Fibroblast of peridontal ligament (primary cell): ENCODE measurements around the gene TRPM1.
A peak's percentile ranks its signal among the peaks of the same experiment; 100 is the strongest.

Source experiments
- DNase-seq: peaks from one replicate; pipeline ENCODE4 v3.0.0-alpha.2; 2010; ENCODE audit errors: extremely low read depth

TRPM1 gene

DNA sequence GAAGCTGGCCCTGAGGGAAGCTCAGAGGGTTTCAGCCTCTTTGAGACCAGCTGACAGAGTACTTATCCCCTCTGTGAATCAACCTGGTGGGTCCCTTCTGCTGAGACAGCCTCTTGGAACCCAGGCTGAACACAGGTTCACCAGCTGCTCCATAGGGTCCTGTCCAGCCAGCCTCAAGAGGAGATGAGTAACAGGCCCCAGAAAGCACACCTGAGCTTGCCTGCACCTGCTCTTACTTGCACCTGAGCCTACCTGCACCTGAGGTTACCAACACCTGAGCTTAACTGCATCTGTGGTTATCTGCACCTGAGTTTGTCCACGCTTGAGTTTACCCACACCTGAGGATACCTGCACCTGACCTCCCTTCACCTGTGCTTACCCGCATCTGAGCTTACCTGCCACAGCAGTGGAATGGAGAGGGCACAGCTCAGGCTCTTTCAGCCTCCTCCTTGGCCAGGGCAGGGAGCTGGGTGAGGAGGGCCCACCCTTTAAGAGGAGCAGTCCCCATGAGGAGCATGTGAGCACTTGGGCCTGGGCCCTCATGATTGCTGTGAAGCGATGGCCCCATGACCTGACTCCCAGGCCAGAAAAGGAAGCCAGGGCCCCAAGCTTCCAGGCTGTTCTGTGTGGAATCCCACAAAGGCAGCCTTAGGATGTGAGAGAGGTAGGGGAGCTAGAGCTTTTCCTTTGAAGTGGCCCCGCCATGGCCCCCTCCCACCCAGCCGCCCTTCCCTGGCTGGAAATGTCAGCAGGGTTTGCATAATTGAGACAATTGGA lies at the start of gene TRPM1:
Gene TRPM1, minus strand, starts transcription at position 464 of the 777 bp plus-strand sequence. CDS start 20,370 bp downstream, outside the sequence.
- DNase-seq: no peak

DNA sequence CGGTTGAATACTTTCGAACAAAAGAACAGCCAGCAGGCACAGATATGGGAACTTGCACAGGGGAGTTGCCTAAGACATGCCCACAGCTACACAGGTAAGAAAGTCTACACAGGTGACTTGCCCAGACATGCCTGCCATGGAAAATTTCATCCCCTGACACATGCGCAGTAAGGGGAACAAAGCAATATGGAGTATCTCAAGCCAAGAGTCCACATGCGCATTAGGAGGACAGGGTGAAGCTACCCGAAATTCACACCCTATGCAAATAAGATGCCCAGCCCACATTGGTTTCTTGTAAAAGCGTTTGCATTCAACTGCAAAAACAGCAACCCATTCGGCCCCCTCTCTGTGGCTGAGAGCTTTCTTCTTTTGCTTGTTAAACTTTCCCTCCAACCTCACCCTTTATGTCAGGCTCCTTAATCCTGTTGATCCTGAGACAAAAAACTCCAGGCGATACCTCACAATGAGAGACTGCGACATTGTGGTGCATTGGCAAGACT lies 49.3 kb upstream of the TRPM1 start:
- DNase-seq: no peak

DNA sequence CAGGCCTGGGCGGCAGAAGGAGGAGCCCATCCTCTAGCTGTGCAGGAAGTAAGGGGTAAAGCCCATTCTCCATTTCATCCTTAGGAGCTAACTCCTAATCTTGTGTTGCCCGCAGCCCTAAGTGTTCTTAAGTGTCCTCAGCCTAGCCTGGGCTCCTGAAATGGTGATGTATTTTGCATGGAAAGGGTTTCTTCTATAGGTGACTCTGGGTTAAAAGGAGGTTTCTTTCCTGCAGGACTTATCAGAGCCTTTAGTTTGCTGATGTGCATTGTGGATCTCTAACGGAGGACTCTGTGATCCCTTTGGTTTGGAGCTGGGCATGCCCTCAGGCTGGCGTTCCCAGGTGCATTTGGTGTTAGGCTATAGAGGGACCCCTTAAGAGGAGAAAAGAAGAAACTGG lies 48.5 kb upstream of the TRPM1 start:
- DNase-seq: no peak

DNA sequence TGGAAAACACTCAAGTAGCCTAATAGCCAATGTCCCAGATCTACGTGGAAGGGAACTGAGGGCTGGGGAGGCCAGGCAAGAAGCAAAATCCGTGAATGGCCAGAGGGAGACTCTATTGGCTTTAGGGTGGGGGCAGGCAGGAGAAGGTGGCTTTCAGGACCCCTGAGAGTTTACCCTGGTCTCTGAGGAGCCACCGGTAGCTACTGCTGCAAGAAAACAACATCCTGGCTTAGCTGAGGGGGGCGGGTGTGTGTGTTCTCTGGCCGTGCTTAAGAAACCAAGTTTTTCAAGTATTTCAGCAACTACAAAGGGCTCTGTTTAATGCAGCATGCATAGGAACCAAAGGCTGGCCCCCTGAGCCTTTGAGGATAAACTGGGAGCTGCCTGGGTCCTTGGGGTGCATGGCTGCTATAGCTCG lies 47.6 kb upstream of the TRPM1 start:
- no peak for DNase-seq

DNA sequence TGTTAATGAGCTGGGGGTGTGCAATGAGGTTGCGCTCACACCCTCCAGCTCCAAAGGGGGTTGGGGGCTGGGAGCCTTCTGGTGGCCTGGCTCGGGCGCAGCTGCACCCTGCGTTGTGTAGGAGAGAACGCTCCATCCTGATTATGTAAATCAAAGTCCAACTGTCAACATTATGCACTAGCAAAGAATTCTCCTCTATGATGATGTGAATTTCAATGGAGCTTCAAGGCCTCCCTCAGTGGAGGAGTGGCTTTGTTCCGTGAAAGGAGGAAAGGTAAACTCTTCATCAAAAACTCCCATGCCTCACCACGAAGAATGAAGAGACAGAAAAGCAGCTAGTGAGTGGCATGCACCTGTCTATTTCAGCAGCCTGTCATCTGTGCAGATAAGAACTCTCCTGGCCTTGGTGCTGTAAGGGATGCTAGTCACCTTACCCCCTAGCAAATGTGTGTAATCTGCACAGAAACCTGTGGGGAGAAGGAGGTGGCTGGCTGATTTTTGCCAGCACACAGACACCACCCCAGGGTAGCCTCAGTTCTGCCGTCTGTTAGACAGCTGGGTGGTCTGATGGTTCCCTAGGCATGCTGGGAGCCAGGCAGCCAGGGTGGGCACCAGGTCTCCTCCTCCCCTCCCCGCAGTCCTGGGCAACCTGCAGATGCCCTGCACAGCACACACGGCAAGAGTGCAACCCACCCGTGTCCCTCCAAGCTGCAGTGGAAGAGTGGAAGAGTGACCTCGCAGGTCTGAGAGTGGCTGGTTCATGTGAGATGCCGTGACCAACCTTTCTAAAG lies 47.0 kb upstream of the TRPM1 start:
- no peak for DNase-seq

DNA sequence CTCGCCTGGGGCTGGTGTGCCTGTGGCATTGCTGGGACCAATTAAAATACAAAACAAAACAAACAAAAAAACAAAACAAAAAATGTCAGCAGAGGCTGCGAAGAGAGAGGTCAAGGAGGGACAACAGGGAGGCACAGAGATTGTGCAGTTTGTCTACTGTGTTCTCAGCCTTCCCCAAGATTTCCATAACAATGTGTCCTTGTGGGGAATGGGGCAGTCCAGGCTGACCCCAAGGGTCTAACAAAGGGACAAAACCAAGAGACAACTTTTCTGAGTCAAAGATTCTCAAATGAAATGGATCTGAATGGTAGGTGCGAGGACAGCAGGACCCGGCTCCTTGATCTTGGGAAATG lies 46.4 kb upstream of the TRPM1 start:
- no peak for DNase-seq

DNA sequence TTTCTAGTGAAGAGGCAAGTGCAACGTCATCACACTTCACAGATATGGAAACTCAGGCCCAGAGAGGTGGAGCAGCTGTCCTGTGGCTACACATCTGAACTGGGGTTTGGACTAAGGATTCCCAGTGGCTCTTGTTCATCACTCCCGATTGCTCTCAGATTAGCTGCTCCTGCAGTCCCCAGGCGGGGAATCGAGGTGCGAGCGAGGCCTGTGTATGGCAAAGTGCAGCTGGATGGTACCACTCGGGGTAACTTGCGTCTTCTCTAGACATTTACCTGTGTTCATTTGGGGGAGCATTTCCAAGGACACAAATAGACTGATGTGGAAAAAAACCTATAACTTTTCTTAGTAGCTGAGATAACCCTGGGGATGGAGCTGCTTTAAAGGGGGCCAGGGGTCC lies 45.9 kb upstream of the TRPM1 start:
- no peak for DNase-seq

DNA sequence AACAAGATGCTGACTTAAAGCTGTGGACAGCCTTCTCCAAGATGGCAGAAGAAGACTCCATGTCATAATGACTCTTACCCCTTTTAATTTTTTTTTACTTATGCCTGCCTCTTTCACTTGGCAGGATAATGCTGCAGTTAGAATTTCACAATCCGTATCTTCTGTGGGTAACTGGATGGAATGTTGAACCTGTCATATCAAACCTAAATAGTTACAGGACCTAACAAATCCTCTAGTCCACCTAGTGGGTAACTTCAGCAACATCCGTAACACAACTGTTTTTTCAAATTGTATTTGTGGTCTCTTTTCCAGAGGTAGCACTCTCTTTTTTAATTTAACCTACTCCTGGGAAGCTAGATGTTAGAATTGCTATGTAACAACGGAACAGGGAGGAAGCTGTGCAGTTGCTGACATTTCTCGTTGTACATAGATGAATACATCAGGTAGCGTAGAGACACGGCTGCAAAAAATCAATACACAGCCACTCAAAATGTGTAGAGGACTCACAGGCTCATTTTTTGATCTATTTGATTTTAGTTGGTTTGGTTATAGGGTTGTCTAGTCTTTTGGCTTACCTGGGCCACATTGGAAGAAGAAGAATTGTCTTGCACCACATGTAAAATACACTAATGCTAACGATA lies 43.9 kb upstream of the TRPM1 start:
- DNase-seq: peak; percentile 30

DNA sequence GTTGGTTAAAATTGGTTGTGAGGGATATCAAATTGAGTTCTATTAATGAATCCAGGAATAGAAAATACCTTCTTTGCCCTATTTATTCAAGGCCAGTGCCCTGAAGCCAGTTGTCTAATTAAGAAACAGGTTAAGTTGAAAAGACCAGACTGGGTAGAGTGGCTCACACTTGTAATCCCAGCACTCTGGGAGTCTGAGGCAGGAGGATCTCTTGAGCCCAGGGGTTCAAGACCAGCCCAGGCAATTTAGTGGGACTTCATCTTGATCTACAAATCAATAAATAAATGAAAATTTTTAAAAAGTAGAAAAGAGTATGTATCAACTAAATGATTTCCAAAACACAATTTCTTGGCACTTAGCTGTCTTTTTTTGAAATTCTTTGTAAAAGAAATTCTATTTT lies 40.3 kb upstream of the TRPM1 start:
- DNase-seq: no peak

DNA sequence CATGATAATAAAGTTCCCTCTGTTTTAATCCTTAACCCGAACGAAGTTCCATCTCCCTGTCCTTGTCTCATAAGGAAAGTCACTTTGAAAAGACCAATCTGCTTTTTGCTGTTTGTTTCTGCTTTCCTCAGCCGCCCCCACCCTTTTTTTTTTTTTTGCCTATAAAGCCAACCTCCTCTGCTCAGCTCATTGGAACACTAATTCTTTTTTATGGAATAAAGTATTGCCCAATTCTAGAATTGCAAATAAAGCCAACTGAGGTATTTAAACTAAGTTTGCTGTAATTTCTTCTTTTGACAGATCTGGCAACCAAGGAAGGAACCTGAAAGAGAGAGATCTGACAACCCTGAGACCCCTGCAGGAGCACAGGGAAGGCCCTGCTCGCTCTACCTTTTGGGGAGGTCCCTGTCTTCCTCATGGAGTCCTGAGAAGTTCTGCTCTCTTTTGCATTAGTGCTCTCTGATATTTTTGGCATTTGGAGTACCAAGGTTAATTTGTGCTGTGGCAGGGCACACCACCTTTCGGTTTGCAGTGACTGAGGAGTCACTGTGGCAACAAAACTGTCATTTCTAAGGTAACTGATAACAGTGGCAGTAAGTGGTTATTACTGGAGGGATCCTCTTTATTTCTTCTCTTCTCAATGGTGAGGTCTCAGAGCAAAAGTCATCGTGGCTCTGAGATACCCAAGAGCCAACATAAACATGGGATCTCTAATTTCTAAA lies 35.2 kb upstream of the TRPM1 start:
- no peak for DNase-seq

DNA sequence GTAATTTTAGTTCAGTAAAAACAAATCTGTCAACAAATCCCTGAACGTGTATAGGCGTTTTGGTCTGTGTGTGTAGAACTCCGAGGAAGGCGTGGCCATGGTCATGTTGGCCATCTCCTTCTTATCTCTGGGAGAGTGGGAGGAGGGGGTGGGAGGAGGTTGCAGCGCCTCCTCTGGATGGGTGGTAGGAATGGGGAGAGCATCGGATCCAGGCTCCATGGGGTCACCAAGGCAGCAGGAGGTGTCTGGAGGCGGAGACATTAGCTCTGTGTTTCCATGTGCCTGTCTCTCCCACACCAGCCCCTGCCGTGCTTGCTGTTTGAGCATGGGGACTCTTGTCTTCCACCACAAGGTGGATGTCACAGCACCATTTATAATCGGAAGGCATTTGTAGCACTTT lies 34.5 kb upstream of the TRPM1 start:
- DNase-seq: no peak

DNA sequence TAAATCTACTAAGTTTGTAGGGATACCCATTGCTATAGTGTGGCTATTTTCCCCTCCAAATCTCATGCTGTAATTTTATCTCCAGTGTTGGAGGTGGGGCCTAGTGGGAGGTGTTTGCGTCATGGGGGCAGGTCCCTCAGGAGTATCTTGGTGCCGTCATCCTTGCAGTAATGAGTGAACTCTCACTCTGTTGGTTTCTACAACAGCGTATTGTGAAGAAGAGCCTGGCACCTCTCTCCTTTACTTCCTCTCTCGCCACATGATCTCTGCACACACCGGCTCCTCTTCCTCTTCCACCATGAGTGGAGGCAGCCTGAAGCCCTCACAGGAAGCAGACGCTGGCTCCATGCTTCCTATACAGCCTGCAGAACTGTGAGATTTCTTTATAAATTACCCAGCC lies 34.0 kb upstream of the TRPM1 start:
- no peak for DNase-seq

DNA sequence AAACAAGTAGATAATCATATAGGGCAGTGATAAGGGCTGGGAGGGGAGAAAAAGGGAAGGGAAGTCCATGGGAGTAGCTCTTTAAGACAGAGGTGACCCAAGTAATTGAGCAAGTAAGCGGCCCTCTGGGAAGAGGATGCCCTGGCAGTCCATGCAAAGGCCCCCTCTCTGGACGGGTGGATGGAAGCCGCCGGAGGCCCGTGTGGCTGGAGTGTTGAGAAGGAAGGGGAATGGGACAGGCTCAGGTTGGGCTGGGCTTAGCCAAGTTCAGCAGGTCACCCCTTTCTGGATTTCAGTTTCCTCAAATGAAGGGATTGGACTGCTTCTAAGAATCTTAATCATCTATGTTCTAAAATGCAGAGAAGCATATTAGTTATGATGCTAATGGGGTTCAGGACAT lies 32.4 kb upstream of the TRPM1 start:
- DNase-seq: no peak

DNA sequence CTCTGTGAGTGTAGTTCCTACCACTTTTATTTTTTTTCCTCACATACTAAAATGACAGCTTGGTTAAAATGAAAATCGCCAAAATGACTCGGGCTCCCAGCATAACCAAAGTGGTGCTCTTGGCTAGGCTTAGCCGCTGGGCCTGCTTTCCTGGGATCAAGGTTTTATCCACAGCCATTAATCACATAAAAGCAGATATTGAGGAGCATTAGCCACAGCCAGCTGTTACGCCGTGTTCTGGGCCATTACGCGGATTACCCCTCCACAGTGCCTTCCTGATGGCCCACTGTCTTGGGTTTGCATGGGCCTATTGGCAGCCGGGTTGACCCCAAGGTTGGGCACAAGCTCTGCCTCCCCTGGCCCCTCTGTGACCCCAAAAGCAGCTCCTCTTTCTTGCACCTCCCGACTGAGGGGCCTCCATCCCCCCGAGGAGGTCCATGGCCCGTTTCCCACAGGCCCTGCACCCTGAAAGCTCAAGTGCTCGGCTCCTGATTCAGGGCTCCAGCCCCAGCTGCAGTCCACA lies 30.4 kb upstream of the TRPM1 start:
- DNase-seq: no peak

DNA sequence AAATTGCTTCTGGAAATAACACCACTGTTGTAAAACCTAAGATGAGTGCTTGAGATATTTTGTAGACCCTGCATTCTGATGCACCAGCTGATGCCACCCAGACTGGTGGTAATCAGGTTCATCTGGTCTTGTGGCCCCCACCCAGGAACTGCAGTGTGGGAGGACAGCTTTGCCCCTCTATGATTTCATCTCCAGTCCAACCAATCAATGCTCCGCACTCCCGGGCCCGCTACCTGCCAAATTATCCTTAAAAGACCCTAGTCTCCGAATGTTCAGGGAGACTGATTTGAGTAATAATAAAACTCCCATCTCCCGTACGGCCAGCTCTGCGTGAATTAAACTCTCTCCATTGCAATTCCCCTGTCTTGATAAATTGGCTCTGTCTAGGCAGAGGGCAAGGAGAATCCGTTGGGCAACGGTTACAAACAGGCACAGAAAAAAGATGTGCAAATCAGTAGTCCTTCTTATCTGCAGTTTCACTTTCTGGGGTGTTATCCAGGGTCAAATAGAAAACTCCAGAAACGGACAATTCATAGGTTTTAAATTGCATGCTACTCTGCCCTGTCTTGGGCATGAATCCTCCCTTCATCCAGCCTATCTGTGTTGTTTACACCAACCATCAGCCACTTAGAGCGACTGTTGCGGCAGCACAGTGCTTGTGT lies 29.2 kb upstream of the TRPM1 start:
- DNase-seq: peak; percentile 5

DNA sequence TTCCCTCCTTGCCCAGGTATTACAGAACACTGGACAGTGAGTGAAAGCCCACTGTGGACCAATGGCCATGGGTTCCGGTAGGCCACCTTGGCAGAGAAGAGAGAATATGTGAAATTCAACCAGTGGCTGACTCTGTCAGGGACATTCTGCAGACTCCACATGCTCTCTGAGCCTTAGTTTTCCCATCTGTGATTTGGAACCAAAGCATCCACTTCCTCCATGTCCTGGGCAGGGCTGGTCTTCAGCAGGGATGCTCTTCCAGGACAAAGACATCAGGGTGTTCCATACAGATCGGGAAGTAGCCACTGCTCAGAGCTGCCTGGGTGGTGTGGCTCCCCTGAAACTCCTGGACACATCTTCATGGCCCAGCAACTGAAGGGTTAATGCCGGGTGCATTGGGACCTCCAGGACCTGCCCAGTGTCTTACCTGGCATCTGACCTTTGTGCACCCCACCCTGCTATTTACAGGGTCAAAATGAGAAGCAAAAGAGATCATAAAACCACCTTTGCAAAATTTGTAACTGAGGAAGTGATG lies 28.3 kb upstream of the TRPM1 start:
- DNase-seq: no peak

DNA sequence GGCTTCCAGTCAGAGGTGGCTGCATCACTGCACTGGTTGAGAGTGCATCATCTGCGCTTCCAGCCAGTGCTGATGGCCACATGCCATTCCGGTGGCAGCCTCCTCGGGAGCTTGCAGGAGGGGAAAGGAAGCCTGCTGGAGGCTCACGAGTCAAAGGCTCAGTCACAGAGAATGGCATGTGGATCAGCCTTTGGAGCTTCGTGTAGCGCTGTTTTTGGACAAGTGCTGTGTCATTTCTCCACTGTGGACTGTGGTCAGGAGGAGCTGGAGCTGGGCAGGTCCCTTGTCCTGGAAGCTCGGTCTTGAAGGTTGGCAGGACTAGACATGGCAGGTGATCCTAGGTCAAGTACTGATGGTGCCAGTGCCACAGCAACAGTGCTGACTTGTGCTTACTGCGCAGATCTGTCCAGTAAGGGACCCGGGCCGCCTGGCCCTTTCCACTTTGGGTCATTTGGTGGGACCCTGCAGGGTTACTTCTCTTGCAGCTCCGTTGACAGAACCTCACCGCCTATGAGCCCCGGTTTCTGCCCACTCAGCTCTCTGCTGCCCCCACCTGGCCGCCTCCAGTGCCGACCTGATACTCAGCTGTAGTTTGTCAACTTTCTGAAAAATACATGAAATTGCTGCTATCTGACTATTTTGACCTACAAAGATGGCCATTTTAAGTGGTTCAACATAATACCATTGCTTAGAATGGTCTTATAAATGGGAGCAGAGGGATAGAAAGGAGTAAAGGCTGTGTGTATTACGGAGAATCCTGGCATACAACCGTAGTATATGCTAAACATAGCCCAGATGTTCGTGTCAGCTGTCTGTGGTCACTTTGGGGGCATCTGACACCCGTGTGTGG lies 27.6 kb upstream of the TRPM1 start:
- DNase-seq: peak; percentile 75

DNA sequence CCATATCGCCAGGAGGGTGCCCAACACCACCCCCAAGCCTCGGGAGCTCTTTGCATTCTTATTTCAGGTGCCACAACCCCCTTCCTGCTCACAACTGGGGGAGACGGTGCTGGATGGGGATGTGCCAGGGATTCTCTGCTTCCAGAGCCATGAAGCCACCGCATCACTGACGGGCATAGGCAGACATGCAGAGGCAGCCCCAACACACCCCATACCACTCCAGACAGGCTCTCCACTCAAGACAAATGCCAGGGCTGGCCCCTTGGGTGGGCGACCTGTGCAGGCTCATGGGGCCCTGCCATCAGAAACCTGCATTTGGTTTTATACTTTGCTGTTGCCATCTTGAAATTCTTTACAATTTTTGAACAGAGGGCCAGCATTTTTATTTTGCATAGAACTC lies 27.0 kb upstream of the TRPM1 start:
- DNase-seq: no peak

DNA sequence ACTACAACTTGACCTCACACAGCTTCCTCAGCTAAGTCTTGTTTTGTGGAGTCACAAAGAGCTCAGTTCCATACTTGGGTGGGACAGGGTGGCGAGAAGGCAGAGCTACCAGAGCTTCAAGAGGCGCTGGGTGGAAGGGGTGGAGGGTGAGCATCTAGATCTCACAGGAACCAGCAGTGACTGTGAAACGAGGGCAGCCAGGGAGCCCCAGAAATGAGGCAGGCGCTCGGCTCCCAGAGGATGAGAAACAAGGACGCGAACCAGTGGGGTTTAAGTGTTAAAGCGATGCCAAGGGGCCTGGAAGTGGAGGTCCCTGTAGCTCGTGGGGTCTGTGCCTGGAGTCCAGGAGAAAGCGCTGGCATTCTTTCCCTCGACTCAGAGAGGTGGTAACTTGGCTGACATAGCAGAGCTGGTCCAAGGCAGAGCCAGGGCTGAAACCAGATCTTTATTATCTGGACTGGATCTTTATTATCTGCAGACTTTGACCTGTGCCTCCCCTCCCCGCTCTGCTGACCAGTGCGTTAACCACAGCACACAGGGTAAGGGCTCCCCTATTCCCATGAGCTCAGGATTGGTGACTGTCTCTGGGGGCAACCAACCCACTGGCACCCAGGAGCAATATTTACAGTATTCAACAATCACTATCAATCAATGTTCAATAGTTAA lies 26.2 kb upstream of the TRPM1 start:
- no peak for DNase-seq
